GM13977 (cell line): ENCODE measurements around the gene HADHA.

Source experiments
- DNase-seq: peaks from one replicate; pipeline ENCODE4 v3.0.0; 2012; ENCODE audit warnings: low spot score
- in situ Hi-C: fragments of 300-500 bp; cut with MboI; formaldehyde crosslinking; loops from one replicate; pipeline ENCODE4 v1.12.0; 2022; ENCODE audit warnings: low sequenced_read_pairs, low pct_unique_long_range_greater_than_20kb, mixed read lengths, inconsistent platforms; ENCODE audit not compliant: unreplicated experiment
- TF ChIP-seq, protein P1 (sequence below): IDR thresholded peaks from 2 replicates; pipeline ENCODE4 v1.5.1; 2012; ENCODE audit warnings: mild to moderate bottlenecking, control low read depth; ENCODE audit not compliant: insufficient read depth; ENCODE audit errors: extremely low read depth, missing control alignments

HADHA gene

DNA sequence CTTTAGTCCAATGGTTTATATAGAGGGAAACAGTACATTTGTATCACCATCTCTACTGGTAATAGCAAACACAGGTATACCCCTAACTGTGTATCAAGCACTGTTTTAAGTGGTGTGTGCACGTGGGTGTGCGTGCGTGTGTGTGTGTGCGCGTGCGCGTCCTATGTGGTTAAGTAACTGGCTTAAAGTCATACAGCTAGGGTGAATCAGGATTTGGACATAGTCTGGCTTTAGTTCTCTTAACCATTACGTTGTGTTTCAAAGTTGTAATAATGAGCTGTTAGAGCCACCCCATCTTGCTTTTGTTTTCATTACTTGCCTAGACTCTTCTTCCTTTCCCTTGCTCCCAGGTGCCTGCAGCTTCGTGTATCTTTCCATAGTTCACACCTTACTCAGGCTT is 2.4 kb upstream of the HADHA start:
- in situ Hi-C loops, result no loop called here
- TF ChIP-seq, protein P1, sequence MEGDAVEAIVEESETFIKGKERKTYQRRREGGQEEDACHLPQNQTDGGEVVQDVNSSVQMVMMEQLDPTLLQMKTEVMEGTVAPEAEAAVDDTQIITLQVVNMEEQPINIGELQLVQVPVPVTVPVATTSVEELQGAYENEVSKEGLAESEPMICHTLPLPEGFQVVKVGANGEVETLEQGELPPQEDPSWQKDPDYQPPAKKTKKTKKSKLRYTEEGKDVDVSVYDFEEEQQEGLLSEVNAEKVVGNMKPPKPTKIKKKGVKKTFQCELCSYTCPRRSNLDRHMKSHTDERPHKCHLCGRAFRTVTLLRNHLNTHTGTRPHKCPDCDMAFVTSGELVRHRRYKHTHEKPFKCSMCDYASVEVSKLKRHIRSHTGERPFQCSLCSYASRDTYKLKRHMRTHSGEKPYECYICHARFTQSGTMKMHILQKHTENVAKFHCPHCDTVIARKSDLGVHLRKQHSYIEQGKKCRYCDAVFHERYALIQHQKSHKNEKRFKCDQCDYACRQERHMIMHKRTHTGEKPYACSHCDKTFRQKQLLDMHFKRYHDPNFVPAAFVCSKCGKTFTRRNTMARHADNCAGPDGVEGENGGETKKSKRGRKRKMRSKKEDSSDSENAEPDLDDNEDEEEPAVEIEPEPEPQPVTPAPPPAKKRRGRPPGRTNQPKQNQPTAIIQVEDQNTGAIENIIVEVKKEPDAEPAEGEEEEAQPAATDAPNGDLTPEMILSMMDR, result no peak
- no peak for DNase-seq

DNA sequence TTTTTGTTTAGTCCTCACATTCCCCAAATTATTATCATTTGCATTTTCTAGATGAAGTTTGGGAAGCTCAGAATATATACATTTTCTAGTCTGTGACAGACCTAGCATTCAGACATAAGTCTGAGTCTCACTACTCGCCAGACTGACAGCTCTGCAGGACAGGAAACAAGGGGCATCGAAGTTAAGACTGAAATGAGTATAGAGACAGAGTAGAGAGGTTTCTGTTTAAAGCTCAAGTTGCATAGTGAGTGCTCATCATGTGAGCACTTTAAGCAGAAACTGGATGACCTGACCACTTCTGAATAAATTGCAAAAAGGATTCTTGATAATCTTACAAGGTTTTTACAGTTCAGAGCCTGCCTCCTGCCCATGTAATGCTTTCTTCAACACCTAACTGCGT is 1.4 kb upstream of the HADHA start:
- DNase-seq, result peak; percentile 60
- in situ Hi-C loops, result no loop called here

DNA sequence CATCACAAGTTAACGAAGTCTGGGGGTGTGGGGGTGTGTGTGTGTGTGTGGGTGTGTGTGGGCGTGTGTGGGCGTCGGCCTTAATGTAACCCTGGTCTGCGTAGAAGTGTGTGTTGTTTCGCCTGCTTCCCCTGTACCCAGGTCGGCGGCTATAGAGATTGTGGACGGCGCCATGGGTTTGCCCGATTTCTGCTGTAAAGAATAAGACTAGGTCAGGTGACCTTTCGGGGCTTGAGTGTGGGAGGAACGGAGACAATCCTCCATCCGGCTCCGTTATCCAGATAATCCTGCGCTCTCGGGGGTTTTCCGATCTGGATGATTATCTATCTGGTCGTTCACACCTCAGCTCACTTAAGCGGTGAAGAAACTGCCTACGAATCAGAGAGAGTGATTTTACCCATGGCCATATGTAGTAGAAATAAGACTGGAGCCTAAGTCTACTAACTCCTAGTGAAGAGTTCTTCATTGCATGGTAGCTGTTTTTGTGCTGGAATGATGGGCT is 850 bp upstream of the HADHA start:
- in situ Hi-C loops, result no loop called here
- DNase-seq, result peak; percentile 29

More for the DNA sequence above, 1.4 kb upstream of the HADHA start:
- TF ChIP-seq, protein P1, result no peak

DNA sequence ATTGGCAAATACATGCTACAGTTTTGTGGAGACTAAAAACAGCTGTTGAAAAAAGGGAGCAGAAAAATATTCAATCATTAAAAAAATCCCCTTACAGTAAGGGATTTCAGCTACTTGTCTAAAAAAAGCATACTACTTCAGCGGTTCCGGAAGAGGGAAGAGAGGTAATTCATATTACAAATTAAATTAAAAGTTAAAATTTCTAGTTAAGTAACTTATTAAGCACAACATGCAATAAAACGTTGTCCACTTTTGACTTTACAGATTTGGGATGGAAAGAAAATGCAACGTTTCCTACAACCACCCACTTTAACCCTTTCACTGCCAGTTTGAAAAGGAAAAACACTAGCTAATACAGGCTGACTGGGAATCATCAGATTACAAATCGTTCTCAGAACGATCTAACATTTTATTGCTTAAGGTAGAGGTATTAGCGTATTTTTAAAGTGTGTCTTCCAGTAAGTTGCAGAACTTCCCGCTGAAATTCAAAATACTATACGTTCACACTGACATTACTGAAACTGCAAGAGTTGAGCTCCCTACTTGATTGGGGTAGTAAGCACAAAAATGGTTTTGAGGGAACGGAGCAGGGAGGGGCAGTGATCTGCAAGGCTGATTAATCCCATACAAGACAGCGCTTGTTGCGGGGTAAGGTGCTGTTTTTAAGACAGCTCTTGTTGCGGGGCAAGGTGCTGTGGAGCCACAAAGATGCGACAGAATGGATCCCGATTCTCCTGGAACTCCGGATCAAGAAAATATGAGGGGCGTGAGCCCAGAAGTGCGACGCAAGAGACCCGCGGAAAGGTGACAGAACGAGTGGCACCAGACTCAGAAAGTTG is 743 bp downstream of the HADHA start:
- in situ Hi-C loops, result no loop called here
- DNase-seq, result no peak

More for the DNA sequence above, 850 bp upstream of the HADHA start:
- TF ChIP-seq, protein P1, result no peak

DNA sequence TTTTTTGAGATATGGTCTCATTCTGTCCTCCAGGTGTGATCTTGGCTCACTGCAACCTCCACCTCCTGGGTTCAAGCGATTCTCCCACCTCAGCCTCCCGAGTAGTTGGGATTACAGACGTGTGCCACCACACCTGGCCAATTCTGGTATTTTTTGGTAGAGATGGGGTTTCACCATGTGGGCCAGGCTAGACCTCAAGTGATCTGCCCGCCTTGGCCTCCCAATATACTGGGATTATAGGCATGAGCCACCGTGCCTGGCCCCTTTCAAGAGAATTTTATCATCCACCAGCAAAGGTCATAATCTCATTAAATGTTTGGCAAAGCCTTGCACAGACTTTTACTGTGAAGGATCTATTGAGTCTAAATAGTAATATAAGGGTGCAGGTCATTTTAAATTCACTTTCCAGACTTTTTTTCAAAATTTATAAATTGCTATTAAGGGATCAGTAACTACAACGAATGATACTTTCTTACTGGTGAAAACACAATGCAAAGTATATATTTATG is 2.5 kb downstream of the HADHA start:
- no peak for DNase-seq
- in situ Hi-C loops, result no loop called here
- TF ChIP-seq, protein P1, result no peak

More for the DNA sequence above, 743 bp downstream of the HADHA start:
- TF ChIP-seq, protein P1, result no peak

DNA sequence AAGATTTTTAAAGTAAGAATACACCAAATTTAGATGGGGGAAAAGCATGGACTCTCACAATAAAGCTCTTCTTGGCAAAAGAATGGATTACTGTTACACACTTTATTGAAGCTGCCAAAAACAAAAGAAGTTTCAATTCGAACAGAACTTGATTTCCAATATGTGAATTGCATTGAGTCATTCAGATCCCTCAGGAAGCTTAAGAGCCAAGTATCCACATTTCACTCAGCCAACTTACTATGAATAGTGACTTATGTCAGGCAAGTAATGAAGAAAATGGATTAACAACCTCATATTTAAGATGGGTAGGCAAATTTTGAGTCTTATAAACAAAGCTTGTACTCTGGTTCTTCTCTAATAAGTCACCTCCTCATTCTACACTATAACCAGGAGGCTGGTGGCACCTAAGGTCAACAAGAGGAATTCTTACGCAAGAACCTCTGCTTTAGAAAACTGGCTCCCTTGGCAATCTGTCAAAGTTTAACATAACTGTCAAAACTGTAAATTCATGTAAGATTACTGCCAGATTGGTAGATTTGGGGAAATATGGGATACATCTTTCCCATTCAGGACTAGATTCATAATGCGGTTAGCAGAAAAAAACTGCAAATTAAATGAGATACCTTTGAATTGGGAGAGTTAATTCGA is 6.0 kb downstream of the HADHA start:
- DNase-seq, result no peak
- TF ChIP-seq, protein P1, result no peak
- in situ Hi-C loops, result no loop called here
